Limb (tissue), 2 donors: ENCODE data around the gene NAALAD2.
A peak's percentile ranks its signal among the peaks of the same experiment; 100 is the strongest.
"Not testable (repeated sequence)": the region's sequence is repeated elsewhere in the genome, so short reads cannot be mapped to it uniquely, and the experiment has no call there.

ENCODE experiments used
- DNase-seq, 2 donors: peaks; one replicate each; pipeline ENCODE4 v3.0.0-alpha.2; 2016; ENCODE audit errors: extremely low spot score in 2 of 2

Gene NAALAD2

DNA sequence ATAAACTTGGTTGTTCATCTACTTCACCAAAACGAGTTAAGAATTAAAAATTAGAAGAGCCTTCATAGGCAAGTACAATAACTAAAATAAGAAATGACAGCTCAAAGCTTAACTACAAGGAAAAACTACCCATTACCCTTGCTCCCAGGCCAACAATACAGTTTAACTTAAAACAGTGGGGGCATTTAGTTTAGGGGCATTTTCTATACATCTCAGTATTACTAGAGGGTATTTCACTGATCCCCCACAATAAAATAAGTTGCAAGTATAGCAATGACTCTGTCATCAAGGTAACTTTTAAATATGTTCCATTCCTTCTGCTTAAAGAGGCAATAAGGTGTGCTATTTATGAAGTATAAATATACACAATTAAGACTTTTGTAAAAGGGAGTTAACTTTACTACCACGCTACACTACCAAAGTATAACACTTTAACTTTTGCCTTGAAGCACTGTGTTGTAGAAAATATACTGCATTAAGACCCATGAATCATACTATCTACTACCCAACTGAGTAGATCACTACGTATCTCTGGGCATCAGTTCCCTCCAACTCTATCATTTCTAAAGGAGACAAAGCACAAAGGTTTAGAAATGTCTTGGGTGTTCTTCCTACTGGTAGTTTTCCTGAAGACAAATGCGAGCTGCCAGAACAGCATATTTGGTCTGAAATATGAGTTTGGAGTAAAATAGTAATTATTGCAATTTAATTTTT lies 58.6 kb downstream of the NAALAD2 start:
- no peak for DNase-seq

- DNase-seq, result no peak
Observed at GRCh38 chr11:90197377-90197776, 62.9 kb downstream of the NAALAD2 start.

GRCh38 chr11:90202342-90202741 lies 67.9 kb downstream of the NAALAD2 start:
- DNase-seq, result no peak

GRCh38 chr11:90204407-90204806 lies 69.9 kb downstream of the NAALAD2 start:
- no peak for DNase-seq

- peak in 1 of 2 donors; percentile 74 for DNase-seq
Observed at GRCh38 chr11:90204832-90205646, 70.6 kb downstream of the NAALAD2 start.

GRCh38 chr11:90207992-90208391 lies 73.5 kb downstream of the NAALAD2 start:
- not testable (repeated sequence) for DNase-seq

- no peak for DNase-seq
Observed at GRCh38 chr11:90208857-90209256, 74.4 kb downstream of the NAALAD2 start.

DNA sequence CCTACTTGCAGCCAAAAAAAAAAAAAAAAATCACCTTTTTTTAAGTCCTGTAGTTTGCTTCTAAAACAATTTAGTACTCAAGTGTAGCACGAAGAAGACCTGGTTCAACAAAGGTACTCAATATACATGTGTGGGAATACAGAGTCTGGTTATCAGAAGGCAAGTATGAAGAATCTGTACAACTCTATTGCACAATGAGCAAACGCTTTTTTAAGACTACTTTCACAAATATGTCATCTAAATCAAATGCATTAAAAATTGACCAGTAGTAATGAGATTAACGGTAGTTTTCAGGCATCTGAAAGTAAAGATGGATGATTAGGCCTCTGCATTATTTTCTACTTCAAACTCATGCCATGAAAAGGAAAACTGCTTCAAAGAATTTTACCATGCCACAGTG lies 78.9 kb downstream of the NAALAD2 start:
- DNase-seq, result no peak

GRCh38 chr11:90216611-90217010 lies 82.1 kb downstream of the NAALAD2 start:
- DNase-seq, result no peak

DNA sequence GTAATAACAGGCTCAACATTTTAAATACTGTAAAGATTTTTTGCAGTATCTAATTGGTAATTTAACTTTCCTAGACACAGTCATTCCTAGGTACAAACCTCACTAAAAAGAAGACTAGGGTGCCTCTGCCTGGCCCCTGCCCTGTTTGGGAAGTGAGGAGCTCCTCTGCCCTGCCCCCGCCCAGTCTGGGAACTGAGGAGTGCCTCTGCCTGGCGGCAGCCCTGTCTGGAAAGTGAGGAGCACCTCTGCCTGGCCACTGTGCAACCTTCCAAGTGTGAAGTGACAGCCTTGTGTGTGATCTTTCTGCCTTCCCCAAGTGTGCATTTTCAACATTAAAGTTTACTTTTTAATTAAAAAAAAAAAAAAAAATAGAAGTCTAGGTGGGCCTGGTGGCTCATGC lies 84.1 kb downstream of the NAALAD2 start:
- no peak for DNase-seq

- DNase-seq, result no peak
Observed at GRCh38 chr11:90219438-90219837, 85.0 kb downstream of the NAALAD2 start.

DNA sequence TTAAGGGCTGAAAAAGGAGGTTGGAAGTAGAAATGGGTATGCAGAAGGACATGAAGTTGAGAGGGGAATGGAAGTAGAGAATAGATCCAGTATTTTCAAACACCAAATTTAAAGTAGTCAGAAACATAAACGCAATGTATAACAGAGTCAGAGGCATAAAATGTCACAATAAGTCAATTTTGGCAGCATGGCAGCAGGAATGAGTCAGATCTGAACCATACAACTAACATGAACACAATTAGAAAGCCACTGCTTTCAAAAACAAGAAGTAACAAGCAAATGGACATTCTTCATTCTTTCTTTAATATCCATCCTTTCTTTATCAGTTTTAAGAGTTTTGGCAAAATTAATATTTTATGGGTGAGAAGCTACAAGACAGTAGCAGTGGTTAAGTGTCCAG lies 85.9 kb downstream of the NAALAD2 start:
- DNase-seq, result no peak

DNA sequence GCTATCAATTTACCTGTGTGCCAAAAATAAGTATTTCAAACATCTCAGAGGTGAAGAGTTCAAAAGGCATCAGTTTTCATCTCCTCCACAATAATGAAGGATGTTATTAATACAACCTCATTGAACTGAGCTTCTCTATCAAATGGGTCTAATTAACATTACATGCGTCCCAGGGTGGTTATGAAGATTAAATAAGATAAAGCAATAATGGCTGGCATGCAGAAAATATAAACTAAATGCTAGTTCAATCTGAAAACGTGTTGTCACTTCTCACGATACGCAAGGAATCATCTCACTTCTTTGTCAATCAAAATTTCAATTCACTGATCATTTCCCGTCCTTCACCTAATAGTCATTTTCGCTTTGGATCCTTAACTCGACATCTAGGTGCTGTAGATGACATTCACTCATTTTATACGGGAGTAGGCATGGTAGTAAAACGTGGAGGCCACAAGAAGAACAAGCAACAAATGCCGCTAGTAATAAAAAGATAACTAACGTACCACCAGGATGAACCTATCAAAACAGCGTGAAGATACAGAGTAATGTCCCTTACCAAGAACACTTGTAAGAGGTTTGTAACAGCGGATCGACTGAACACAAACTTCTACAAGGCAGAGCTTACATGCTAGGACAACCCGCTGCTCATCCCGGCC lies 87.5 kb downstream of the NAALAD2 start:
- no peak for DNase-seq

- peak; percentile 81 to 92 for DNase-seq
Observed at GRCh38 chr11:90222459-90223247, 88.2 kb downstream of the NAALAD2 start, which contains the start of gene CHORDC1. Gene CHORDC1, minus strand, starts transcription at chr11:90223049. Its CDS starts 95 bp downstream, at chr11:90222954.

DNA sequence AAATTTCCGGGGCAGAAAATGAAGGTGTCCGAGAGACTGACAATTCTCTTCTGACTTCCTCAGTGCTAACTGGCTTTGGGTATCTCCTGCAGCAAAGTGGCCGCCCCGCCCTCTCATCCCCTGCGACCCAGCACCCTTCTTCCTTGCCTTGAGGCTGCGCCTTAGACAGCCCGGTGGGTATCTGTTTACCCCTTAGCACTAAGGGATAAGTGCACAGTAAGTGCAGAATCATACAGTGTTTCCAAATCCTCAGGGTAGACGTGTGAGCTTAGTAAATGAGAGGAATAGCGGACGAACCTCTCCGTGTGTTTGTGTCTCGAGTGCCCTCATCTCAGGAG lies 88.8 kb downstream of the NAALAD2 start:
- DNase-seq, result no peak

DNA sequence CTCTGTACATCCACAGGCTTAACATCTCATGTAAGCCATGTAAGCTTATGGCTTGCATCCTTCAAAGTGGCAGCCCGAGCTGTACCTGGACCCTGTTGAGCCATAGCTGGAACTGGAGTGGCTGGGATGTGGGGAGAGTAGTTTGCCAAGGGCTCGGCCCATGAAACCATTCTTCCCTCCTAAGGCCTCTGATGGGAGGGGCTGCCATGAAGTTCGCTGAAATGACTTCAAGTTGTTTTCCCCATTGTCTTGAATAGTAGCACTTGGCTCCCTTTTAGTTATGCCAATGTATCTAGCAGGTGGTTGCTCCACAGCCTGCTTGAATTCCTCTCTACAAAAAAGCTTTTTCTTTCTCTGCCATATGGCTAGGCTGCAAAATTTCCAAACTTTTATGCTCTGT lies 93.6 kb downstream of the NAALAD2 start:
- DNase-seq, result no peak

DNA sequence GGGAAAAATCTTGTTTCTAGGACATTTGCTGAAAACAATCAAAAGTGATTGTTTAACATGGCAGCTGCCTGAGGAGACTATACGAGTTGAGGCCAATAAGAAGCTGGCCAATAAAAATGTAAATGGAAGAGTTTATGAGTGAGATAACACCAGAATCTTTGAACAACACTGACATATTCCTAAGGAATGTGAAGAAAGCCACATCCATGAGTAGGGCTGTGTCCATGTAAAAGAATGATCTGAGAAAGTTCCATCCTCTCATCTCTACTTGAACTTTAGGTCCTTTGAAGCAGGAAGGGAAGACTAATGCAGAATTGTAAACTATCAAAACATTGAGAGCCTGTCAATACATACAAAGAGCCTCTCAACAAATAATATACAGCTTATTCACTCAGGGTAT lies 95.3 kb downstream of the NAALAD2 start:
- no peak for DNase-seq

GRCh38 chr11:90234977-90235376 lies 100.5 kb downstream of the NAALAD2 start:
- no peak for DNase-seq

DNA sequence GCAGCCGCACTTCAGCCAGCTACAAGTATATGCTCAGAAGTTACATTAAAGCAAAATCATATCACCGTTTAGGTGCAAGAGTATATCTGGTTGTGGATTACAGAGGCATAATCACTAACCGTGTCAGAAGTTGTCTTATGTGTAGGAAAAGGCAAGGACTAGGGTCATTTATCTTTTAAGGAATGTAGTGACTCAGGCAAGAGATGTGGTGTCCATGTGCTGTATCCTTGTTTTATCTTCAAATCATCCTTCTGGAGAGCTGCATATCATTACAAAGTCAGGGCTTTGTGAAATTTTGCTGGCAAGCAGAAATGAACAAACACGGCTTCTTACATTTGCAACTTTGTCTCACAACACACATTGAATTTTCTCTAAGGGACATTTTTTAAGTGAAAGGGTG lies 101.1 kb downstream of the NAALAD2 start:
- no peak for DNase-seq

DNA sequence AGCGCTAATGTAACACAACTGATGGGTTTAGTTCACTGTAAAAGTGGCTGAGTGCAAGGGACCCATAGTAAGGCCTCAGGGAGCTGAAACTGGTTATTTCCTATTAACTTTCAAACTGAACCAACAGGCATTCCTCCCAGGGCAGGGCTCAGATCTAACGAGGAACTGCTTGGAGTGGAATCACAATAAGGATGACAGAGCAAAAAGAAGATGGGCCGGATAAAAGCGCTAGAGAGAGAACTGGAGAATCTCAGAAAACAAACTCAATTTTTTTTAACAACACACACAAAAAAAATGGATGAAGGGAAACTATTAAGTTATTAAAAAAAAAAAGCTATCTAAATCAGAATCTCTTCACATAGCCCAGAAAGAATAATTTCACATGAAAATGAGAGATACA lies 102.5 kb downstream of the NAALAD2 start:
- DNase-seq, result no peak

DNA sequence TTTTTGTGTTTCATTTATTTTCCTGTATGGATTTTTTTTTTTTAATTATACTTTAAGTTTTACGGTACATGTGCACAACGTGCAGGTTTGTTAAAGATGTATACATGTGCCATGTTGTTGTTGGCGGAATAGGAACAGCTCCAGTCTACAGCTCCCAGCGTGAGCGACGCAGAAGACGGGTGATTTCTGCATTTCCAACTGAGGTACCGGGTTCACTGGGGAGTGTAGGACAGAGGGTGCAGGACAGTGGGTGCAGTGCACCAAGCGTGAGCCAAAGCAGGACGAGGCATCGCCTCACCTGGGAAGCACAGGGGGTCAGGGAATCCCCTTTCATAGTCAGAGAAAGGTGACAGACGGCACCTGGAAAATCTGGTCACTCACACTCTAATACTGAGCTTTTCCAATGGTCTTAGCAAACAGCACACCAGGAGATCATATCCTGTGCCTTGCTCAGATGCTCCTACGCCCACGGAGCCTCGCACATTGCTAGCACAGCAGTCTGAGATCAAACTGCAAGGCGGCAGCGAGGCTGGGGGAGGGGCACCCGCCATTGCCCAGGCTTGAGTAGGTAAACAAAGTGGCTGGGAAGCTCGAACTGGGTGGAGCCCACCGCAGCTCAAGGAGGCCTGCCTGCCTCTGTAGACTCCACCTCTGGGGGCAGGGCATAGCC lies 105.6 kb downstream of the NAALAD2 start:
- DNase-seq, result not testable (repeated sequence)
